ENCODE results near the gene MCTP1.

GRCh38 chr5:94856257-94856800 is 428.6 kb downstream of the MCTP1 start:
- TF ChIP-seq, protein P1, sequence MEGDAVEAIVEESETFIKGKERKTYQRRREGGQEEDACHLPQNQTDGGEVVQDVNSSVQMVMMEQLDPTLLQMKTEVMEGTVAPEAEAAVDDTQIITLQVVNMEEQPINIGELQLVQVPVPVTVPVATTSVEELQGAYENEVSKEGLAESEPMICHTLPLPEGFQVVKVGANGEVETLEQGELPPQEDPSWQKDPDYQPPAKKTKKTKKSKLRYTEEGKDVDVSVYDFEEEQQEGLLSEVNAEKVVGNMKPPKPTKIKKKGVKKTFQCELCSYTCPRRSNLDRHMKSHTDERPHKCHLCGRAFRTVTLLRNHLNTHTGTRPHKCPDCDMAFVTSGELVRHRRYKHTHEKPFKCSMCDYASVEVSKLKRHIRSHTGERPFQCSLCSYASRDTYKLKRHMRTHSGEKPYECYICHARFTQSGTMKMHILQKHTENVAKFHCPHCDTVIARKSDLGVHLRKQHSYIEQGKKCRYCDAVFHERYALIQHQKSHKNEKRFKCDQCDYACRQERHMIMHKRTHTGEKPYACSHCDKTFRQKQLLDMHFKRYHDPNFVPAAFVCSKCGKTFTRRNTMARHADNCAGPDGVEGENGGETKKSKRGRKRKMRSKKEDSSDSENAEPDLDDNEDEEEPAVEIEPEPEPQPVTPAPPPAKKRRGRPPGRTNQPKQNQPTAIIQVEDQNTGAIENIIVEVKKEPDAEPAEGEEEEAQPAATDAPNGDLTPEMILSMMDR (conservative IDR thresholded peaks at IDR 0.05; ENCODE audit: low read depth, low read length), result no peak
- TF ChIP-seq EZH2 (IDR thresholded peaks at IDR 0.05; ENCODE audit: low read length, unreplicated experiment) (no peak), EZH2phosphoT487 (IDR thresholded peaks at IDR 0.05; ENCODE audit: borderline replicate concordance, low read length) (no peak)
